IPS DF 6.9 (cell line): ENCODE data around the gene HOXA5.

Experiments
- DNase-seq: peaks from one replicate; pipeline ENCODE4 v3.0.0-alpha.2; 2013; ENCODE audit warnings: low read depth, low spot score
- H3K27ac ChIP-seq: one replicate; pipeline ENCODE4 v1.5.1; 2013; ENCODE audit warnings: low read length, control low read depth
- H3K27me3 ChIP-seq: 2 replicates; pipeline ENCODE4 v1.6.1; 2013; ENCODE audit warnings: mild to moderate bottlenecking, low read length; ENCODE audit not compliant: control insufficient read depth, insufficient read depth
- H3K36me3 ChIP-seq: 2 replicates; pipeline ENCODE4 v1.6.1; 2013; ENCODE audit warnings: low read length; ENCODE audit not compliant: control insufficient read depth, insufficient read depth
- H3K4me1 ChIP-seq: 2 replicates; pipeline ENCODE4 v1.6.1; 2013; ENCODE audit warnings: low read length; ENCODE audit not compliant: control insufficient read depth, insufficient read depth
- H3K4me3 ChIP-seq: 2 replicates; pipeline ENCODE4 v1.5.1; 2013; ENCODE audit warnings: mild to moderate bottlenecking, low read length
- H3K9me3 ChIP-seq: 2 replicates; pipeline ENCODE4 v1.6.1; 2013; ENCODE audit warnings: low read length, inconsistent platforms; ENCODE audit not compliant: control insufficient read depth, insufficient read depth
- WGBS: extraction: QIAGEN DNeasy Blood & Tissue Kit; methylation state at CpG from one replicate; pipeline ENCODE4 v1.1.7; 2013; ENCODE audit warnings: mixed read lengths, missing lambda C conversion rate; ENCODE audit not compliant: insufficient read length, insufficient coverage; 5-methylcytosine and 5-hydroxymethylcytosine counted together

HOXA5 gene

GRCh38 chr7:27186668-27187474 lies 43.4 kb upstream of the HOXA5 start:
- WGBS = no CpG with 5 or more reads among the region's 4 CpGs
- Histone ChIP-seq H3K9me3 (no peaks in the 10 kb centered on the region), H3K36me3 (no peaks in the 10 kb centered on the region), H3K4me1 (peaks cover 8% of the 10 kb centered on the region), H3K27ac (no peak overlapping the region), H3K4me3 (no peak overlapping the region), H3K27me3 (peaks cover 97% of the 10 kb centered on the region)
- no peak for DNase-seq

GRCh38 chr7:27185854-27186667 lies 42.6 kb upstream of the HOXA5 start:
- H3K27me3 ChIP-seq = peaks cover 96% of the 10 kb centered on the region

GRCh38 chr7:27185013-27185853 lies 41.8 kb upstream of the HOXA5 start, which contains the start of gene HOXA11:
TSS of gene HOXA11 (minus strand) at chr7:27185232. CDS start at chr7:27185144, 88 bp downstream.
- H3K4me3 ChIP-seq = no peak within 1 kb of the TSS
- peaks cover 8% of the 10 kb centered on the region for H3K4me1 ChIP-seq
- no peaks in the 10 kb centered on the region for H3K36me3 ChIP-seq
- H3K27me3 ChIP-seq = peaks cover 96% of the 10 kb centered on the region
- H3K27ac ChIP-seq = no peak within 1 kb of the TSS
- no peak for DNase-seq
- no CpG with 5 or more reads among the region's 43 CpGs for WGBS
- no peaks in the 10 kb centered on the region for H3K9me3 ChIP-seq

More at GRCh38 chr7:27185854-27186667, 42.6 kb upstream of the HOXA5 start:
- WGBS = no CpG with 5 or more reads among the region's 24 CpGs
- DNase-seq = no peak
- H3K4me1 ChIP-seq = peaks cover 8% of the 10 kb centered on the region
- no peaks in the 10 kb centered on the region for H3K36me3 ChIP-seq
- no peaks in the 10 kb centered on the region for H3K9me3 ChIP-seq
- H3K4me3 ChIP-seq = no peak overlapping the region
- no peak overlapping the region for H3K27ac ChIP-seq

- no CpG with 5 or more reads among the region's 72 CpGs for WGBS
- no peaks in the 10 kb centered on the region for H3K36me3 ChIP-seq
- H3K27ac ChIP-seq = no peak overlapping the region
- H3K4me1 ChIP-seq = peaks cover 8% of the 10 kb centered on the region
- no peak overlapping the region for H3K4me3 ChIP-seq
- H3K27me3 ChIP-seq = peaks cover 95% of the 10 kb centered on the region
- H3K9me3 ChIP-seq = no peaks in the 10 kb centered on the region
- no peak for DNase-seq
Measured at GRCh38 chr7:27184337-27185012, 41.0 kb upstream of the HOXA5 start.

- no CpG with 5 or more reads among the region's 30 CpGs for WGBS
- no peaks in the 10 kb centered on the region for H3K9me3 ChIP-seq
- H3K27me3 ChIP-seq = peaks cover 95% of the 10 kb centered on the region
- peaks cover 6% of the 10 kb centered on the region for H3K4me1 ChIP-seq
- DNase-seq = no peak
- H3K4me3 ChIP-seq = no peak overlapping the region
- H3K36me3 ChIP-seq = no peaks in the 10 kb centered on the region
- H3K27ac ChIP-seq = no peak overlapping the region
Measured at GRCh38 chr7:27183682-27184336, 40.3 kb upstream of the HOXA5 start.

- no peak overlapping the region for H3K4me3 ChIP-seq
- DNase-seq = no peak
- peaks cover 6% of the 10 kb centered on the region for H3K4me1 ChIP-seq
- WGBS = no CpG with 5 or more reads among the region's 39 CpGs
- no peaks in the 10 kb centered on the region for H3K36me3 ChIP-seq
- no peak overlapping the region for H3K27ac ChIP-seq
- H3K9me3 ChIP-seq = no peaks in the 10 kb centered on the region
- peaks cover 95% of the 10 kb centered on the region for H3K27me3 ChIP-seq
Measured at GRCh38 chr7:27182861-27183681, 39.6 kb upstream of the HOXA5 start.

- Histone ChIP-seq H3K9me3 (no peaks in the 10 kb centered on the region), H3K4me3 (no peak overlapping the region), H3K27ac (no peak overlapping the region), H3K27me3 (peaks cover 95% of the 10 kb centered on the region), H3K4me1 (peaks cover 3% of the 10 kb centered on the region), H3K36me3 (no peaks in the 10 kb centered on the region)
- WGBS = no CpG with 5 or more reads among the region's 4 CpGs
- no peak for DNase-seq
Measured at GRCh38 chr7:27182285-27182841, 38.9 kb upstream of the HOXA5 start.

- Histone ChIP-seq H3K27me3 (peaks cover 95% of the 10 kb centered on the region), H3K4me3 (no peak overlapping the region), H3K9me3 (no peaks in the 10 kb centered on the region), H3K27ac (no peak overlapping the region), H3K4me1 (peaks cover 3% of the 10 kb centered on the region), H3K36me3 (no peaks in the 10 kb centered on the region)
- DNase-seq = no peak
- WGBS = no CpG with 5 or more reads among the region's 4 CpGs
Measured at GRCh38 chr7:27181795-27182275, 38.4 kb upstream of the HOXA5 start.
